Measurements from ENCODE around the gene RAB15. TPM values are rescaled to one million over a fixed set of nuclear protein-coding genes. Genes with fewer than 3 reads are reported as not detected.

The RAB15 gene
- total and polyA plus RNA-seq, 2 of the 8 experiments (the other 6 are each of a cell fraction or from before 2014, with no cell fraction given), result 38.8 to 58.1 TPM

GRCh38 chr14:64960762-64961276 is 11.3 kb downstream of the RAB15 start:
- ChIA-PET CTCF (ENCODE audit: partially characterized antibody) (interaction anchor here (0.5 to 6.7 kb wide), 17 partner anchors 8 to 1154 kb away, joined by 3 to 45 read pairs (median 4); partner anchors contain the start of gene GPX2), POLR2A (ENCODE audit: partially characterized antibody) (interaction anchor here (0.8 to 2.4 kb wide), 2 partner anchors 12 to 26 kb away, joined by 3 to 5 read pairs; partner anchors contain the start of gene FNTB)
- WGBS, 2 experiments (ENCODE audit: extremely low coverage in 1 of 2, insufficient coverage in 1 of 2, insufficient read length in 1 of 2, insufficient replicate concordance in 2 of 2, low coverage in 1 of 2, low lambda C conversion rate in 2 of 2, missing lambda C conversion rate in 1 of 2), result 62% methylated on average over 5 of the region's 5 CpGs; no CpG with 5 or more reads in 1 of the 2 experiments
- Histone ChIP-seq H3K9ac (replicated peaks in 1 of 4; ENCODE audit: extremely low read depth in 1 of 4, low read depth in 3 of 4, low read length in 3 of 4) (no peak overlapping the region; a peak in 1 of 7 replicates), H4K20me1 (replicated peaks in 1 of 2; ENCODE audit: control insufficient read depth in 1 of 2, insufficient read depth in 2 of 2, low read length in 2 of 2) (peaks cover 0 to 8% of the 10 kb centered on the region in 2 experiments), H4K91ac (replicated peaks; ENCODE audit: insufficient read length, low read length) (no peak overlapping the region), H3K36me3 (ENCODE audit: control insufficient read depth in 2 of 4, insufficient read depth in 4 of 4, low read length in 3 of 4) (no peaks in the 10 kb centered on the region), H3K4me1 (replicated peaks in 1 of 4; ENCODE audit: control insufficient read depth in 3 of 4, insufficient read depth in 4 of 4, low read length in 3 of 4) (peaks cover 8 to 19% (median 13%) of the 10 kb centered on the region in 4 experiments), H3K56ac (replicated peaks; ENCODE audit: insufficient read length, low read depth, low read length) (no peak overlapping the region), H3K79me1 (ENCODE audit: low read depth, low read length) (peaks cover 7% of the 10 kb centered on the region), H4K8ac (ENCODE audit: extremely low read depth, insufficient read depth, low read length) (no peak overlapping the region), H3K23me2 (ENCODE audit: low read depth, low read length) (no peaks in the 10 kb centered on the region), H3K14ac (ENCODE audit: insufficient read length) (no peak overlapping the region), H2BK15ac (ENCODE audit: low read length) (peak overlapping the region; percentile 92; the same call in 1 of the 2 replicates), H3K4me3 (ENCODE audit: extremely low read depth in 1 of 4, insufficient read depth in 2 of 4, low read depth in 3 of 4, low read length in 4 of 4) (no peak overlapping the region), H2AK5ac (ENCODE audit: low read depth, low read length) (no peak overlapping the region), H3K4me2 (ENCODE audit: insufficient read depth in 1 of 2, low read depth in 2 of 2, low read length in 2 of 2) (peak overlapping the region in 1 of 2 experiments; percentile 11; a peak in 1 of 4 replicates), H3K27ac (ENCODE audit: low read depth, low read length) (no peak overlapping the region), H2BK12ac (ENCODE audit: low read depth, low read length) (0 out of 2 replicates have a peak overlapping the region, but pooled peaks have one; percentile 60), H2BK120ac (replicated peaks; ENCODE audit: low read depth, low read length) (no peak overlapping the region), H3K23ac (ENCODE audit: insufficient read length) (no peak overlapping the region), H4K5ac (ENCODE audit: insufficient read length, low read depth, low read length) (no peak overlapping the region), H2BK5ac (ENCODE audit: low read depth, low read length) (no peak overlapping the region), H3K4ac (replicated peaks; ENCODE audit: insufficient read length, low read depth, low read length) (no peak overlapping the region), H3K18ac (ENCODE audit: extremely low read depth, low read length) (peak overlapping the region; percentile 85), H2BK20ac (ENCODE audit: low read length) (no peak overlapping the region), H3K79me2 (ENCODE audit: control insufficient read depth in 1 of 2, insufficient read depth in 2 of 2, low read length in 2 of 2) (peaks cover 0 to 5% of the 10 kb centered on the region in 2 experiments; a peak in 1 of 4 replicates), H3K27me3 (replicated peaks in 1 of 4; ENCODE audit: control insufficient read depth in 3 of 4, extremely low read depth in 1 of 4, insufficient read depth in 3 of 4, low read length in 3 of 4) (no peaks in the 10 kb centered on the region), H3K9me3 (ENCODE audit: insufficient read depth in 2 of 2, low read depth in 1 of 2, low read length in 1 of 2) (no peaks in the 10 kb centered on the region), H2AFZ (ENCODE audit: low read length) (no peak overlapping the region)
- FAIRE-seq, result peak; percentile 45
- DNase-seq (ENCODE audit: low read depth in 1 of 2, low spot score in 2 of 2), result peak in 1 of 2 experiments; percentile 78
- TF ChIP-seq RAD21 (IDR thresholded peaks at IDR 0.05 in 1 of 2, conservative IDR thresholded peaks at IDR 0.05 in 1 of 2; ENCODE audit: low read depth in 2 of 2, low read length in 2 of 2) (peak; percentile 31 to 60), CTCF (IDR thresholded peaks at IDR 0.05; ENCODE audit: control extremely low read depth in 1 of 3, insufficient read depth in 1 of 3, low read depth in 1 of 3, low read length in 3 of 3) (peak; percentile 48 to 67 (median 63)), POLR2A (IDR thresholded peaks at IDR 0.05; ENCODE audit: control extremely low read depth in 1 of 2, low read depth in 2 of 2, low read length in 2 of 2) (no peak), CBX8 (IDR thresholded peaks at IDR 0.05; ENCODE audit: borderline replicate concordance, low read depth, low read length) (no peak), SUZ12 (IDR thresholded peaks at IDR 0.05; ENCODE audit: low read length) (no peak), ZNF274 (IDR thresholded peaks at IDR 0.05; ENCODE audit: borderline replicate concordance, extremely low read depth, low read length) (no peak), NRF1 (IDR thresholded peaks at IDR 0.05; ENCODE audit: low read depth, low read length) (no peak), EP300 (IDR thresholded peaks at IDR 0.05; ENCODE audit: borderline replicate concordance in 1 of 2, low read depth in 2 of 2, low read length in 2 of 2) (peak in 1 of 2 experiments; percentile 59; a peak in 1 of 3 replicates), EGR1 (IDR thresholded peaks at IDR 0.05; ENCODE audit: borderline replicate concordance, low read depth, low read length) (no peak)

Measured in H1 (cell line).